NCI-H2107 treated with DMSO at 0.1 percent for 48 hours (cell line): ENCODE data around the gene SCN3A.

Source experiments
- DNase-seq: peaks from one replicate; lab custom pipeline; 2025; ENCODE audit not compliant: unreplicated experiment; lab: John Stamatoyannopoulos, UW

Gene SCN3A

DNA sequence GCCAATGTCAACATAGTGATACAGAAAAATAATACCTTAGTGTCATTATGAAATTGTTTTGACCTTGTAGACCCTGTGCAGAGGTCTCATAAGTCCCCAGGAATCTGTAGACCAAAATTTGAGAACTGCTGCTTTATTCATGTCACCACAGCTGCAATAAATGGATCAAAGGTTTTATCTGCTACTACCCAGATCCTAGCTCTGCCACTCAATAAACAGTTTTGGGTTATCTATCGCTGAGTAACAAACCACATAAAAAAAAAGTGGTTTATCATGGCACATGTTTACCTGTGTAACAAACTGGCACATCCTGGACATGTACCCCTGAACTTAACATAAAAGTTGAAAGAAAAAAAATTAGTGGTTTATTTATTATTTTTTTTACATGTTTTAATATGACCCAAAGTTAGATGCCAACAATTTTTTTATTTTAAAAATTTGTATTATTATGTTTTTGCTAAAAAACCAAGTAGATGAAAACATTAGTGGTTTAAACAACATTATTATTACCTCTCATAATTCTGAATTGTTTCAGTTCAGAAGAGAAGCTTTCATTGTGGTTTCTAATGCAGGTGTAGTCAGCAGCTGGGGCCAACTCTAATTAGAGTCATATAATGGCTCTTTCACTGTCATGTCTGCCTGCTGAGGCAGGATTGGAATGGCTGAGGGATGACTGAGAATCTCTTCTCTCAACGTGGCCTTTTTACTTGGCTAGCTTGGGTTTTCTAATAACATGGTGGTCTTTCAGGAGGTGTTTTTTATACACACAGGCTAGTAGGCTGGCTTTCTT lies 145.2 kb downstream of the SCN3A start:
- DNase-seq = no peak

DNA sequence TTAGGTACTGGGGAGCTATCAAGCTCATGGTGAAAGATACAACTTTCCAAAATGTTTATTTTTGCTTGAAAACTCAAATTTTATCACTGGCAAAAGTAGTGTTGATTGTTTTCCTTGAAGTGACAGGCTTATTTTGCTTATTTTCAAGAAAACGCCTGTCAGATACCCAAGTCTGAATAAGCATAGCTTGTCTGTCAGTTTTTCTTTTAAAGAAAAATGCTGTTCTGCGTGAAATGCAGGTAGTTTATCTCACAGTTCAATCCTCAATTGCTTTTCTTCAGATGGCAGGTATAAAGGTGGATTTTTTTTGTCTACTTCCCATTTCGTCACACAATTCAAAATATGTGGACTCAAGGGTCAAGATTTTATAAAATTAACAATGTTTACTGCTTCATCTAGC lies 145.9 kb downstream of the SCN3A start:
- no peak for DNase-seq

DNA sequence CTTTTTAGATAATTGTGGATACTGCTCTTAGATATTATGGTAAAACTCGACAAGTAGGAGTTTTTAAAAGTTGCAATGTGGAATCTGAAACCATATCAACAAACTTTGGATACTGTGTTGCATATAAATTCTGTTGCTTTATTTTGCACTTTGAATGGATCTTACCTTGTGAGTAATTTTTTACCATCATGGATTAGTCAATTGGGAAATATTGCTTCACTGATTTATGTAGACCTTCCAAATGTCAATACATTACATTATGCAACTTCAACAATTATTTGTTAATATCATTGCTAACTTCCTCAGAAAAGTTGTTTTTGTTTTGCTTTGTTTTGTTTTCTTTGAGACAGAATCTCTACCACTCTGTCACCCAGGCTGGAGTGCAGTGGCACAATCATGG lies 146.5 kb downstream of the SCN3A start:
- no peak for DNase-seq

DNA sequence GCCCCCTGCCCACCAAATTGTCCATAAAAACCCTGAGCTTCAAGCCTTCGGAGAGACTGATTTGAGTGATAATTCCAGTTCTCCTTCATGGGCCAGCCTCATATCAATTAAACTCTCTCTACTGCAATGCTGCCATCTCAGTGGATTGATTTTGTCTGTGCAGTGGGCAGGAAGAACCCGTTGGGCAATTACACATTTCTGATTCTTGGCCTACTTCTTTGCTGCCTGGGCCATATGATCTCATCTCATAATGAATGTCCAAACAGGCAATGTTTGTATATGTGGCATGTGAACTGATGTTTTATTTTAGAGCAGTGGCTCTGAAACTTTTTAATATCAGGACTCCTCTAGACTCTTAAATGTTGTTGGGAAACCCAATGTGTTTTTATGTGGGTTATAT lies 147.3 kb downstream of the SCN3A start:
- no peak for DNase-seq

DNA sequence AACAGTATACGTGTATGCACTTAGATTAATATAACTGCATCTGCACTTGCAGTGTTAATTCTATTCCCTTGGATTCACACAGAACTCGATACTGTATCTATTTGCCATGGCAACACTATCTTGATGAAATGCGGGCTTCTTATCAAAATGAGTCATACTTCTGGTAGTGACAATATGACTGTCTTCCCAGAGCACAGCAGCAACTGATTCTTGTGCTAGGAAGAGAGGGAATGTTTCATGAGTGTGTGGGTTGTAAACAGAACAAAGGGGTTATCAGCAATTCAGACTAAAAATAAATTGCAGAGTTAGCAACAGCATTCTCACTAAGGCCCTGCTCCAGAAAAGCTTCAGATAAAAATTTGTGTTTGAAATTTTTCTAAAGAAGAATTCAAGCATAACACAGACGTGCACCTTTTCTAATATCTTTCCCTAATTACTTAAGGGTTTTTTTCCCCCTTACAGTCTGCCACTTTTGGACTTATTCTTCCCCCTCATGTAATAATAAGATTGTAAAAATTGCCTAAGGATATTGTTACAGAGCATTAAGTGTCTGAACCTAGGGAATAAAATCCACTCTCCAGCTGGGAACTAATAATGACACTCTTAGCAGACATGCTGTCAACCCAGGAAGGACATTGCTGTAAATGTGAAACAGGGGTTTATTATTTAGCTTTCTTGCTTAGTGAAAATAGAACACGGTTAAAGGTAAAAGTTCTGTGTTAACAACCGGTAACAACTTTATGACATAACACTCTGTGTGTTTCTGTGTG lies 148.6 kb downstream of the SCN3A start:
- DNase-seq = no peak

DNA sequence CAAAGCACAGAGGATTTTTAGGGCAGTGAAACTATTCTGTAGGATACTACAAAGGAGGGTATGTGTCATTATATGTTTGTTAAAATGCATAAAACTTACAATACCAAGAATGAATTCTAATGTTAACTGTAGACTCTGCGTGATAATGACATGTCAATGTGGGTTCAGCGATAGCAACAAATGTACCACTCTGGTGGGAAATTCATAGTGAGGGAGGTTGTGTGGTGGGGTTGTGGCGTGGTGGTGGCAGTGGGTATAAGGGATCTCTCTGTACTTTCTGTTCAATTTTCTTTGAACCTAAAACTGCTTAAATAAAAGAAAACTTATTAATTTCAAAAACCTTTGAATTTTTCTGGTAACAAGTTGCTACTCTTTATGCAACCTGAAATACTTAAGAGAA lies 149.2 kb downstream of the SCN3A start:
- no peak for DNase-seq

DNA sequence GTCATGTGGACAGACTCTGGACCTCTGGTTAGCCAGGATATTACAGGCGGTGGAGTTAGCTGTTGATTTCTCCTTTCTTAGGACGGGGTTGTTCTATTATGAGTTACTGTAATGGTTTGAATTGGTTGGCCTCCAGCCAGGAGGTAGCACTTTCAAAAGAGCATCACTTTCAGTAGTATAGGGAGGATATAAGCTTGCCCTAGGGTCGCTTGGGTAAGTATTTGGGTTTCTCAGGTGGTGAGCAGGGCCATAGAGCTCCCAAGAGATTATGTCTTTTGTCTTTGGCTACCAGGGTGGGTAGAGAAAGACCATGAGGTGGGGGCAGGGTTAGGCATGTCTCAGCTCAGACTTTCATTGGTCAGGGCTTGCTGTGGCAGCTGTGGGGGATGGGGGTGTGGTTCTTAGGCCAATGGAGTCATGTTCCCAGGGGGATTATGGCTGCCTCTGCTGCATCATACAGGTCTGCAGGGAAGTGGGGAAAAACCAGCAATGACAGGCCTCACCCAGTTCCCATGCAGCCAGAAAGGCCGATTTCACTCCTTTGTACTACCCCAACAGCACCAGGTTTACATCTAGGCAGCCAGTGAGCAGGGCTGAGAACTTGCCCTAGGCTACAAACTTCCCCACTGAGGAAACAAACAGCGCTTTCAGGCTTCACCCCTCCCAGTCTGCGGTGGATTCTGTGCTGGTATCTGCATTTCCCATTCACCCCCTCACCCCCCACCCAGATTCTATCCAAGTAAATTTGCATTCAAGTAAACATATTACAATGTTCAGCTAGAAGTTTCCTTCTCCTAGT lies 159.1 kb downstream of the SCN3A start:
- DNase-seq = no peak
